ENCODE measurements around the gene HLA-DQA1.
"Not testable (repeated sequence)": the region's sequence is repeated elsewhere in the genome, so short reads cannot be mapped to it uniquely, and the experiment has no call there.

HLA-DQA1 gene

DNA sequence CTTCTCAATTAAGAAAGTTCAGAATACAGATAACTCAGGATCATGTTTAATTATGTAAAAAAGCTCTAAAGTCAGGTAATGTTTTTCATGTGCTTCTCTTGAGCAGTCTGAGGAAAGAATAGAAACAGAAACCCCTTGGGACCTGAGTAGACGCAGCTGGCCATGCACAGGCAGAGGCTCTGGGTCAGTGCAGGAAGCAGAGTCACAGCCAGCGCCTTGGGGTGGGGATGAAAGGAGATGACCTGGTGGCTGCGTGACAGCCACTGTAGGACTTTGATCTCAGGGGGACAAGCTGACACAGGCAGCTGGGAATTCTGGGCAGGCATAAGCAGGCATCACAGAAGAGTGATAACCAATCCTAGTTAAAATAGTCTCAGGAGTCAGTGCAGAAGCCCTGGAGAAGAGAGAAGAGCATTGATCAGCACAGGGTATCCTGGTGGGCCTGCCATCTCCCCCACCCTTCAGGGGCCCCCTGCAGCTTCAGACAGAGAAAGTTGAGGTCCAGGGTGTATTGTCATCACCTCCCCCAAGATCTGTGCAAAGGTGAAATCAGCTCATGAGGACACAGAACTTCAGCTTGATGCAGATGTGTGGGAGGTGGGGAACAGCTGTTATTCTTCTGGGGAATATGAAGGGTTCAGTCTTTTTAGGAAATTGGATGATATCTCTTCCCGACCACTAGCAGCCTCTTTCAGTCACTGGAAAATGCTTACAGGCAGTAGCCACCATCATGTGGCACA is 22.8 kb downstream of the HLA-DQA1 start:
- DNase-seq: no peak

DNA sequence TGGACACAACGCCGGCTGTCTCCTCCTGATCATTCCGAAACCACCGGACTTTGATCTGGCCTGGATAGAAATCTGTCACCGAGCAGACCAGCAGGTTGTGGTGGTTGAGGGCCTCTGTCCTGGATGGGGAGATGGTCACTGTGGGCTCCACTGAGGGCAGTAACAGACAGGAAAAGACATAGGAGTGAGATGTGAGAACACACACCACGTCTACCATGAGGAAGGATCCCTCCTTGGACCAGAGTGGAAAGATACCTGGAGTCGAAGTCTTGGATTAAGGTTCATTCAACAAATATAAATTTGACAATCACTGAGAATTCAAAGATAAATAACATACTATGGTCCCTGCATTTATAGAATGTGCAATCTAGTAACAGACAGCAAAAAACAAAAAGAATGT is 24.9 kb downstream of the HLA-DQA1 start:
- DNase-seq: no peak

DNA sequence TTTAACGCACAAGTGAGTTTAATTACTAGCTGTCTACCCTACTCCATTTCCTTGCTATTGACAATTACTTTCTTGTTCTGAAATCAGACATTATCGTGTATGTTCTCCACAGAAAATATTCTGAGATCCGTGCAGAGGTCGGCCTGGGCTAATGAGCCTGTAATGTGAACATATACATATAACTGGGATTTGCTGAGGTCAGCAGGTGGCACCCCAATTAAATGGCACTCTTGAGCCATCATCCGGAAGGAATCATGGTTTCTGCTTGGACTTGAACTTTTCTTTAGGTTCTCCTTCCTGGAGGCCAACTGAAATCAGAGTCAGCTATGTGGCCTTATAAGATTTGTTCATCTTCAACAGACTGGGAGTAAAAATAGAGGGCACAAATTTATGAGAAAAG is 25.6 kb downstream of the HLA-DQA1 start:
- no peak for DNase-seq

DNA sequence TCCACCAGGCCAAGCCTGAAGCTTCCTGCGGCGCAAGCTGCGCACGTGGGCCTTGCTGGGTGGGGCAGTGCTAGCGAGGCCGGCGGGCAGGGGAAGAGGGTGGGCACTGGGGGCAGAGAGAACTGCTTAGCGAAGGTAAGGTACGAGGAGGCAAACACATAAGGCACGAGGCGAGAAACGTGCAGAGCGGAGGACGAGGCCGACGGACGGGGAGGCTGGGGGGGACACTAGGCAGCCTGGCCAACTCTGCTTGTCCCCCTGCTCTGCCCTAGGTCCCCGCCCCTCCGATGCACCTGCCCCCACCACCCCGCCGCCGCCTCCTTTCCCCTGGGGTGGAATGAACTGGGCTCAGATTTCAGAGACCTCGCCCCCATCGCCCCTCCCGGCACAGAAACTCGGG is 27.1 kb downstream of the HLA-DQA1 start:
- no peak for DNase-seq

DNA sequence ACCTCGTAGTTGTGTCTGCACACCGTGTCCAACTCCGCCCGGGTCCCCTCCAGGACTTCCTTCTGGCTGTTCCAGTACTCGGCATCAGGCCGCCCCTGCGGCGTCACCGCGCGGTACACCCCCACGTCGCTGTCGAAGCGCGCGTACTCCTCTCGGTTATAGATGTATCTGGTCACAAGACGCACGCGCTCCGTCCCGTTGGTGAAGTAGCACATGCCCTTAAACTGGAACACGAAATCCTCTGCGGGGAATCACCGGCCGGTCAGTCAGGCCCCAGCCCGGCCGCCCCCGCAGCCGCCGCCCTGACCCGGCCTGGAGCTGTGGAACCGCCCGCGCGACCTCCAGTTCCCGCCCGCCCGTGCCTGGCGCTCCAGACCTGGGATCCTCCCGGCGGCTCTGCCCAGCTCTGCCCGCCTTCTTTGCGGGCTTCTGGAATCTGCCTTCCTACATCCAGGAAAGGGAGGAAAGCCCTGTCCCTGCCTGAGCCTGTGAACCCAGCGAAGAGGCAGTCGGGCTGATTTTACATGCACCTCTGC is 27.7 kb downstream of the HLA-DQA1 start:
- DNase-seq: peak; percentile 52

DNA sequence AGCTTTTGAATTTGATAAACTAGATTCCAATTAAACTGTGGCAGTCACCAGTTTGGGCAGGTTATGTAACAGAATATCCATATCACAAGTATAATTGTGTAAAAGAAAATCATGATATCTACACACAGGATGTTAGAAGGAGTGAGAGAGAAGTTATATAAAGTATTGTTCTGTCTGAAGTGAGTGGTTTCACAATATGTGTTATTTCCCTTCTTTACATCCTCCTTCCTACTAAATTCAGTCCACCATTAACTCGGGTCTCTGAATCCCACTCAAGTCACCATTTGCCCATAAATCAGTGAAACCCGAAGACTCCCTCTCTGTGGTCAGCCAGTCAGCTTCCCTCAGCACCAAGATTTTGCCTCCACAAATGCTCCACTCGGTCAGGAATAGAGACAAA is 28.5 kb downstream of the HLA-DQA1 start:
- no peak for DNase-seq

DNA sequence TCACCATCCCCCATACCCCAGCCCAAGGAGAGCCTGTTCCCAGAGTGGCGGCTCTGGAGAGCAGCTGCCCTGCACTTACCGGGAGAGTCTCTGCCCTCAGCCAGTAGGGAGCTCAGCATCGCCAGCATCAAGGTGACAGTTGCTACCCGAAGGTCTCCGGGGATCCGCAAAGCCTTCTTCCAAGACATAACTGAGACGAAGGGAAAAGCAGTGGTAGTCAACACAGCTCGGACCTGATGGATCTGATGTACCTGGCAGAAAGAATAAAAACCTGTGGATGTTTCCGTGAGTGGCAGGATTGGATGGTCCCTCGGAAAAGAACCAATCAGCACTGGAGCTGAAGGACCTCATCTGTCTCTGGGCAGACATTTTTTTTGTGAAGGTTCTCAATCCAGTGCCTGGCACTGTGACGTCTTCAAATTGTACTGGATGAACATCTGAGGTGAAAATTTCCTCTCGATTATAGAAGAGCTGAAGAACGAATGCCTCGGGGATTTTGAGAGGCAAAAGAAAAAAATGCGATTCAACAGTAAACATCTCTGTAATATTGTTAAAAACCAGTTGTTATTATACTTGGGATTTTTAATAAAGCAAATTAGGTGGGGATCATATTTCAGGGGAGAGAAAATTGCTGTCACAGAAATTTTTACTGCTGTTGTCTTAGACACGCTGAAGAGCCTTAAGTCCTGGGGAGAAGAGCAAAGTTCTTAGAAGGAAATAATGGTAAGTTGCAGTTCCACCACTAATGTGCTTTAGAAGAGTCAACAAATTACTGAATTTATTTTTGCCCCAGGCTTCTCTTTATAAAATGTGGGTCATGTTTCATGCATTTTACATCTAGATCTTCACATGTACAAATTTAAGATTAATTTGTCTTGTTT is 29.5 kb downstream of the HLA-DQA1 start, which contains the start of gene HLA-DQB1:
Gene HLA-DQB1, minus strand, starts transcription at position 238 of the 881 bp plus-strand sequence. Its CDS starts 50 bp downstream, at position 188.
- peak; percentile 60 for DNase-seq

DNA sequence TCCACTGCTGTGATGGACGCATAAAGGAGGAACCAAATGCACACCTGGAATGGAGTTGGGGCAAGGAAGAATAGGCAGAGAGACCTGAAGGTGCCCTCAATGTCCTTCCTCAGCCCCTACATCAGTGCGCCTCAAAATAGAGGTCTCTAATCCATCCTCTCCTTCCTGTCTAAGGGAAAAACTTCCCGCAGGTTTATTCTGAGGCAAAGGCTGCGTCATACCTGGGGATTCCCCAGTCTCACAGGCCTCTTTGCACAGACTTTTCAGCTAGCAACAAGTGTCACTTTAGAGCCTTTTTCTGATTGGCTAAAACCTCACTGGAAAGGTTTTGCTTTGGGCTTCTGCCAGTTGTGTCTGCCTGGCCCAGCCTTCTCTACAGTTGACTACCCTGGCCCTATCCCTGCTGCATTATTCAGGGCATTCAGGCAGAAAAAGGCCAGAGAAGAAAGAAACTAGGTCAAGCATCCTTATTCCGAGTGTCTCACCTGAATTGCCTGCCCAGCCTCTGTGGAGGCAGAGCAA is 31.1 kb downstream of the HLA-DQA1 start:
- peak; percentile 51 for DNase-seq

DNA sequence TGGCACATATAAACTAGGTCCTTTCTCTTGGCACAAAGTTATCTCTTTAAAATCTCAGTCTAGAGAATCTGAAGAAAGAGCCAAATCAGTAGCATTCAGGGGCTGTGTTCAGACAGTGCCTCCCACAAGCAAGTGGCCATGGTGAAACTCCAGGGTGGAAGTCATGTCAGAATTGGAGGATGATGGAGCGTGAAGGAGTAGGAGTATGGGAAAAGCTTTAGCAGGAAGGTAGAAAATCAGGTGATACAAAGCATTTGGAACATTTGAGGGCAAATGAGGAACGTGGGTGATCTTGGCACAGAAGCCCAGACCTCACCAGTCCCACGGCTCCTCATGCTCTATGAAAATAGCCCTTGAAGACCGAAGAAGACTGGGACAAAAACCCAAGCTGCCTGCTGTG is 32.0 kb downstream of the HLA-DQA1 start:
- DNase-seq: no peak

DNA sequence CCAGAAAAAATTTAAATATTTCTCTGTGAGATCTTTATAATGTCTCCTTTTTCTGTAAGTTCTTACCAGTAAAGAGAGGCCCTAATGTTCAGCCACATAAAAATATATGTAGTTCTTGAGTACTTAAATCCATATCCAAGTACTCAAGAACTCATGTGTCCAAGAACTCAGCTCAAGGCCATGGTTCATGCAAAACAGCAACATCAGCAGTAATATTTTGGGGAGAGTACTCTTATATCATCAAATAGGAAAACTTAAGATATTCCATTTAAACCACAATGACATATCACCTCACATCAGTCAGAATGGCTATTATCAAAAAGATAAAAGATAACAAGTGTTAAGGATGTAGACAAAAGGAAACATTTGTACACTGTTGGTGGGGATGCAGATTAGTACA is 32.7 kb downstream of the HLA-DQA1 start:
- no peak for DNase-seq

DNA sequence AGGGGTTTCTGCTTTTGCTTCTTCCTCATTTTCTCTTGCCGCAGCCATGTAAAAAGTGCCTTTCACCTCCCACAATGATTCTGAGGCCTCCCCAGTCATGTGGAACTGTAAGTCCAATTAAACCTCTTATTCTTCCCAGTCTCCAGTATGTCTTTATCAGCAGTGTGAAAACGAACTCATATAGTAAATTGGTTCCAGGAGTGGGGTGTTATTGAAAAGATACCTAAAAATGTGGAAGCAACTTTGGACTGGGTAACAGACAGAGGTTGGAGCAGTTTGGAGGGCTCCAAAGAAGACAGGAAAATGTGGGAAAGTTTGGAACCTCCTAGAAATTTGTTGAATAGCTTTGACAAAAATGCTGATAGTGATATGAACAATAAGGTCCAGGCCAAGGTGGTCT is 34.7 kb downstream of the HLA-DQA1 start:
- DNase-seq: not testable (repeated sequence)

DNA sequence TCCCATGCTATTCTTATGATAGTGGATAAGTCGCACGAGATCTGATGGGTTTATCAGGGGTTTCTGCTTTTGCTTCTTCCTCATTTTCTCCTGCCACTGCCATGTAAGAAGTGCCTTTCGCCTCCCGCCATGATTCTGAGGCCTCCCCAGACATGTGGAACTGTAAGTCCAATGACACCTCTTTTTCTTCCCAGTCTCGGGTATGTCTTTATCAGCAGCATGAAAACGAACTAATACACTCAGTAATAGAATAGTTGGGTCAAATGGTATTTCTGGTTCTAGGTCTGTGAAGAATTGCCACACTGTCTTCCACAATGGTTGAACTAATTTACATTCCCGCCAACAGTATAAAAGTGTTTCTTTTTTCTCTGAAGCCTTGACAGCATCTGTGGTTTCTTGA is 36.9 kb downstream of the HLA-DQA1 start:
- DNase-seq: not testable (repeated sequence)

DNA sequence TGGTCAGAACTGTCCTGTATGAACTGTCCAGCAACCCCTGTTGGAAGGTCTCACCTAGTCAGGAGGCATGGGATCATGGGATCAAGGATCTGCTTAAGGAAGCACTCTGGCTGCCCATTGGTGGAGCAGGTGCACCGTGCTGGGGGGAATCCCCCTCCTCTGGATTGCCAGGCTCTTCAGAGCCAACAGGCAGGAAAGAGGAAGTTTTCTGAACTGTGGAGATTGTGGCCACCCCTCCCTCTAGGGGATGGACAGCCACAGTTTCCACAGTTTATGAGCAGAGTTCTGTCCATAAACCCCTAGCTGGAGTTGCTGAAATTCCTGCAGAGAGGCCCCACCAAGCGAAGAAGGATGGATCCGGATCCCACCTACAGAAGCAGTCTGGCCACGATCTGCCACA is 42.3 kb downstream of the HLA-DQA1 start:
- no peak for DNase-seq

DNA sequence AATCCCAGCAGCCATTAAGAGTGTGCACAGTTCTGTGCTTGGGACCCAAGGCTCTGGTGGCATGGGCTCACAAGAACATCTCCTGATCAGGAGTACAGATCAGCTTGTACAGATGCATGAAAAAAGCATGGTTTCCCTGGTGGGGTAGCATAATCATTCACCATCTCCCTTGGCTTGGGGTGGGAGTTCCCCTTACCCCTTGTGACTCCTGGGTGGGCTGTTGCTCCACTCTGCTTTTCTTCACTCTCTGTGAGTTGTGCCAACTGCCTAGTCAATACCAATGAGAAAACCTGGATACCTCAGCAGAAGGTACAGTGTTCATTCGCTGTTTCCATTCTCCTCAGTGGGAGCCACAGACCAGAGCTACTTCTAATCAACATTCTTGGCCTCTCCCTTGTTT is 42.8 kb downstream of the HLA-DQA1 start:
- DNase-seq: no peak

DNA sequence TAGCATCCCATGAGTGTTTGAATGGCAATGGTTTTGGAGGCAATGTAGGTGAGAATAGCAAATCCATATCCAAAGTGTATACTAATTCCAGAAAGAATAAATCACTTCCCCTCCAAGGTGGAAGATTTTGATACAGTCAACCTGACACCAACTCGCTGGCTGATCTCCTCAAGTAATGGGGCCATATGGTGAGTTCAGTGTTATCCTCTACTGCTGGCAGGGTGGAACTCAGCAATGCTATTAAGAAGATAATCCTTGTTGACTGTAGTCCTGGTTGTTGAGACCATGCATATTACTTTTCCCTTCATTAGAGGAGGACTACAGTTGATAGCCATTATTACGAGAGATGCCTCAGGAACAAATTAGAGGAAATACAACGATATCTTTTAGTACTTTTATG is 47.0 kb downstream of the HLA-DQA1 start:
- no peak for DNase-seq

DNA sequence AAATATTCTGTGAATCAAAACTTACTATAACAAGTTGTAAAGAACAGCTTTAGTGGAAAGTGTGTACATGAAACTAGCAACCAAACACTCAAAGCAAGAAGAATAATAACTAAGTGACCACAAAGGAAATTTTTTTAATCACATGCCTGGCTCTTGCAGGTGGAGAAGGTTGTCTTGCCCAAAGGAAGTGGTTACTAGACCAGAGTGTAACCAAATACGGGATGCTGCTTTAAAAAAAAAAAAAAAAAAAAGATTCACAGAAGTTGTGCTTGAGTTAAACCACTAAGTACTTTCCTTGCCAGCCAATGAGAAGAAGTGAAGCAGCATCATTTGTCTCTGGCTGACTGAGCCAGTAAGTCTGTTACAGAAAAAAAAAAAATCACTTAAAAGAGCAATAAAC is 48.4 kb downstream of the HLA-DQA1 start:
- no peak for DNase-seq

DNA sequence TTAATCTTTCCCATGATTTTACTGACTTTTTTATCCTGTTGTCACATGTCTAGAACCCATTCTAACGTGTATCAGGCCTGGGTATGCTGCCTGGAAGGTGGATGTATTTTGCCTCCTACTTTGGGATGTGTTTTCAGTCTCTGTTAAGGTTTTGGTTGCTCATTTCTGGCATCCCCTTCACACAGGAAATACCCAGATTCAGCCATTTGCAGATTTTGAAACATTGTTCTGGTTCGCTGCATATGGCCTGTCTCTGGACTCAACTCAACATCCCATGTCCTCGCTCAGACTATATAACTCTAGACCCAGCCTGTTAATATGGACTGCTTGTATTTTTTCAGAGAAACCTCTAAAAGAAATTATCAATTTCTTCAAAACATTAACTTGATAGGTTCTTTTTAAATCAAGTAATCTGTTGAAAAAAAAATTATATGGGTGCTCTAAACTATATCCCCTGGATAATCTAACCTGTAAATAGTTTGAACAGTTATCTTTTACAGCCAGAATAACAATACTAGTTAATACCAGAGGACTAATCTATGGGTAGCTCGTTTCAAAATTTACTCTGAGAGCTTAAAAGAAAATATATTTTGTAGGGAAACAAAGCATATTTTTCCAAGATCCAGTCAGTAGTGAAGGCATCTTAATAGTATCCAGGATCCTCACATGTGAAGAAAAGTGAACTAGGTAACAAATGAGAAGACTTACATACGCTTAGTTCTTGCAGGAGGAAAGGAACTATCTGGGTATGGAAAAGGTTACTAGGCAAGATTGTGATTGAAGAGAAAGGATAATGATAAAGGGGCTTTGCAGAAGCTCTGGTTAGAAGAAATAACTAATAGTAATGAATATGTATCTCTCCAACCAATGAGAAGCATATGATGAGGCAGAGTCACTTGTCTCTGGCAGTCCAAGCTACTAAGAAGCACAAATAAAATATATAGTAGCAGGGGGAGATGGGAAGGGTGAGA is 52.6 kb downstream of the HLA-DQA1 start:
- no peak for DNase-seq

DNA sequence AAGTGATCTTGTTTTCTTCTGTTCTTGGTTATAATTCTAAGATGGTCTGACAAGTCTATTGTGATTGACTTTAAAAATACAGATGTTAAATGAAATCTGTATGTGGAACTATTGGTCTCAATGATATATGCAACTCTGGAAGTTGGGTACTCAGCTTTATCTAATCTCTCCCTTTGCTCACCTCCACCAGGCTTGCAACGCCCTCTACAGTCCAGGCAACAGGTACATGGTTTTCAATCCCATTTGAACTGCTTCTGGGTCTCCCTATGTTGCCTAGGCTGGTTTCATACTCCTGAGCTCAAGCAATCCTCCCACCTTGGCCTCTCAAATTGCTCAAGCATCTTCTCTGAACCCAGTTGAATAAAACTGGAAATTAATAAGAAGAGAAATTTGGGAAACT is 54.8 kb downstream of the HLA-DQA1 start:
- peak; percentile 55 for DNase-seq

Data from activated CD8-positive, alpha-beta memory T cell treated with anti-CD3 and anti-CD28 coated beads, Interleukin-2, amount 50 U/mL, for 4 hours (primary cell).